Hepatic stellate cell (primary cell): ENCODE measurements around the gene TMUB1.
"Not testable (repeated sequence)": the region's sequence is repeated elsewhere in the genome, so short reads cannot be mapped to it uniquely, and the experiment has no call there.

ENCODE experiments used
- DNase-seq: peaks from one replicate; pipeline ENCODE4 v3.0.0; 2011; ENCODE audit warnings: low spot score

Gene TMUB1

GRCh38 chr7:151053096-151053495 lies 30.2 kb downstream of the TMUB1 start:
- no peak for DNase-seq

DNA sequence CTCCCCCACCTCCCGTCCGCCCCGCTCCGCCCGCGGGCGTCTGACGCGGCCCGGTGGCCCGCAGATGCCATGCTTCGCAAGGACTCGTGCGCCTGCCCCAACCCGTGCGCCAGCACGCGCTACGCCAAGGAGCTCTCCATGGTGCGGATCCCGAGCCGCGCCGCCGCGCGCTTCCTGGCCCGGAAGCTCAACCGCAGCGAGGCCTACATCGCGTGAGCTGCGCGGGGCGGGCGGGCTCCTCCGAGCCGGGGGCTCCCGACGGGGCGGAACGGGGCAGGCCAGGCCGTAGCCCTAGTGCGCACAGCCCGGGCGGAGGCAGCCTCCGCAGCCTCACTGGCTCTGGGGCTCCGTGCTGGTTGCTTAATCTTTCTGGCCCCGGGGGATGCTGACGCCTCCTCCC lies 32.2 kb downstream of the TMUB1 start:
- peak; percentile 68 for DNase-seq

DNA sequence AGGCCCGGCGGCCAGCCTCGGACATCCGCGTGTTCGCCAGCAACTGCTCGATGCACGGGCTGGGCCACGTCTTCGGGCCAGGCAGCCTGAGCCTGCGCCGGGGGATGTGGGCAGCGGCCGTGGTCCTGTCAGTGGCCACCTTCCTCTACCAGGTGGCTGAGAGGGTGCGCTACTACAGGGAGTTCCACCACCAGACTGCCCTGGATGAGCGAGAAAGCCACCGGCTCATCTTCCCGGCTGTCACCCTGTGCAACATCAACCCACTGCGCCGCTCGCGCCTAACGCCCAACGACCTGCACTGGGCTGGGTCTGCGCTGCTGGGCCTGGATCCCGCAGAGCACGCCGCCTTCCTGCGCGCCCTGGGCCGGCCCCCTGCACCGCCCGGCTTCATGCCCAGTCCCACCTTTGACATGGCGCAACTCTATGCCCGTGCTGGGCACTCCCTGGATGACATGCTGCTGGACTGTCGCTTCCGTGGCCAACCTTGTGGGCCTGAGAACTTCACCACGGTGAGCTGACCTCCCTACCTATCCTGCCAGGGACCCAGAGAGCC lies 34.3 kb downstream of the TMUB1 start:
- no peak for DNase-seq

DNA sequence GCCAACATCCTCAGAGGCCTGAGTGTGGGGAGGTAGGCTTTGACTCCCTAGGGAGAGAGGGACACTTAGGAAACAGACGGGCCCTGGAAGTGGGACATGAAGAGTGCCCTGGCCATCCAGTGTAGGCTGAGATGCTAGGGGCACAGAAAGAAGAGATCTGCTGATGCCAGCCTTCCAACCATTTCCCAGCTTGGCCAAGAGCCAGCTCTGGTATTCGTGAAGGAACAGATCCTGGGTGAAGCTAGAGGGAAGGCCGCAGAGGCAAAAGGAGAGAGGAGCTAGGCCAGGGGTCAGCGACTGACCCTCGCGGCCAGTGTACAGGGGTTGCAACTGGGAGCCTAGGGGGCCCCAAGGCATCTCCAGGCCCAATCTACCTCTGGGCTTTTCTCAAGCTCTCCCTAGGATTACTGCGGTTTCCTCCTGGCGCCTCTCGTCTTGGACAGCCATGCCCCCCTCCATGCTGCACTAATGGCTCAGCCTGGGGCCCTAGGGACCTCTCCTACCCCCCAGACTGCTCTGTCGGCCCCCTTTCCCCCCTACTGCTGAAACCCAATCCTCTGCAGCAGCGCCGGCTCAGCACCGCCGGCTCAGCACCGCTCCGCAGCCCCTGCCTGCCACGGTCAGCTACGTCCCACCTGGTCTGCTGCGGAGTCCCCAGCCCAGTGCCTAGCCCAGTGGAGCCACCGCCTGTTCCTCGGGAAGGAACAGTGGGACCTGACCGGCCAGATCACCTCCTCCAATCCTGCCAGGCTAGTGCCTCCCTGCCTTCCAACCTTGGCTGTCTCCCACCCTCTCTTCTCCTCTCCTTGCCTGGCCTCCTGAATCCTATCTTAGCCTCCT lies 35.1 kb downstream of the TMUB1 start, which contains the start of gene ASIC3:
Gene ASIC3, plus strand, starts transcription at position 556 of the 840 bp plus-strand sequence. CDS start 355 bp downstream, outside the sequence.
- DNase-seq = no peak

GRCh38 chr7:151046603-151047573 lies 36.4 kb downstream of the TMUB1 start:
- DNase-seq = no peak

- no peak for DNase-seq
Observed at GRCh38 chr7:151045967-151046366, 37.3 kb downstream of the TMUB1 start.

DNA sequence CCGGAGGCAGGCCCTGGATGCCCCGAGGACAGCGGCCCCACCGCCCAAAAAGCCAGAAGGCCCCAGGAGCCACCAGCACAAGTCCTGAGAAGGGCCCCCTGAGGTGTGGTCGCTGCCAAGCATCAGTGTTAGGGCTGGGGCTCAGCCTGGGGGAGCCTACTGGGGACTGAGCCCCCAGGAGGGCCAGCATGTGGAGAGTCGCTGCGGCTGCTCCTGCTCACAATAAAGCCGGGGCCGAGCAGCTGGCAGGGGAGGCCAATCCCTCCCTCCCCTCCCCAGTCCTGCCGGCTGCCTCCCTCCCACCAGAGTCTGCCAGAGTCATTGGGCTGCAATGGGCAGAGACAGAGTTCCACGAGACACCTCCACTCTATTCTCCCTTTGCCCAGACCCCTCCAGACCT lies 38.0 kb downstream of the TMUB1 start:
- DNase-seq = no peak

DNA sequence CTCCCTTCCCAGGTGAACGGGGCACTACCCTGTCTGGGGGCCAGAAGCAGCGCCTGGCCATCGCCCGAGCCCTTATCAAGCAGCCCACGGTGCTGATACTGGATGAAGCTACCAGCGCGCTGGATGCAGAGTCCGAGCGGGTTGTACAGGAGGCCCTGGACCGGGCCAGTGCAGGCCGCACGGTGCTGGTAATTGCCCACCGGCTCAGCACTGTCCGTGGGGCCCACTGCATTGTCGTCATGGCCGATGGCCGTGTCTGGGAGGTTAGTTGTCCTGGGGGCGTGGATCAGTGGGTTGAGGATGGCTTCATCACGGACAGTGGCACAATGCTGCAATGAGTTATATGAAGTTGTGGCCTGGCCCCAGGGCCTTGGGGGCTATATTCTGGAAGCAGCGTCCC lies 39.3 kb downstream of the TMUB1 start:
- DNase-seq = no peak

- not testable (repeated sequence) for DNase-seq
Observed at GRCh38 chr7:151043449-151043848, 39.8 kb downstream of the TMUB1 start.

- no peak for DNase-seq
Observed at GRCh38 chr7:151040616-151041375, 42.5 kb downstream of the TMUB1 start.

GRCh38 chr7:151039850-151040548 lies 43.3 kb downstream of the TMUB1 start:
- no peak for DNase-seq

DNA sequence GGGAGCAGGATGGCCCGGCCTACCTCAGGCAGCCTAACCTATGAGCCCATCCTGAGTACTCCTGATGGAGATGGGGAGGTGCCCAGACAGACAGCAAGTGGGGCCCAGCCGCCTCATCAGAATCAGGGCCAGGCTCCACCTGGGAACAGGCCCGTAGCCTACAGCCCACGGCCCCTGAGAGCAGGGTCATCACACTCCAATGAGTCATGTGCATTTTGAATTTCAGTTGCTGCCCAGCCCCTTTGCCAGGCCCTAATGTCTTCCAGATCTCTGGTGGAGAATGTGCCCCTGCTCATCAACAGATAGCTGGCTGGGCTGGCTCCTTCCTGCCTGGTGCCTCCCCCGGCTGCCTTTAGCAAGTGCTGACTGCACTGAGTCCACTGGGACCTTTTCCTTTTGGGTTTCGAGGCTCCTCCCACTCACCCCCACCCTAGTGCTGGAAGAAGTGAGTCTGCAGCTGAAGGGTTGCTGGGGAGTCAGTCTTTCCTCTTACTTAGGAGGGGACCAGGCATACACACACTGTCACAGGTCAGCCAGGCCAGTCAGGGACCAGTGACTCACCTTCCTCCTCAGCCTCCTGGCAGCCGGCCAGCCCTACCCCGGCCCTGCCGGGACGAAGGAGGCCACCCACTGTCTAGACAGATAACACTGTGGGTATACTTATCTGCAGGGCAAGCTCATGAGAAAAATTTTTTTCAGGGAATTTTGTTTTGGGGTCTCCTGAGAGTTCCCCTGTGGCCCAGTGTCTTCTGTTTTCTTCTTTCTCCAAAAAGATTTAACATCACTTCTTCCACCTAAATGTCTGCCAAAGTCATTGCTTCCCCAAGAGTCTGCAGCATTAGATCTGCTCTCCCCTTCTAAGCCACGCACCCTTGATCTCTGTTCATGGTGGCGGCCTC lies 44.1 kb downstream of the TMUB1 start:
- DNase-seq = peak; percentile 96

GRCh38 chr7:151035902-151036301 lies 47.4 kb downstream of the TMUB1 start:
- DNase-seq = no peak

DNA sequence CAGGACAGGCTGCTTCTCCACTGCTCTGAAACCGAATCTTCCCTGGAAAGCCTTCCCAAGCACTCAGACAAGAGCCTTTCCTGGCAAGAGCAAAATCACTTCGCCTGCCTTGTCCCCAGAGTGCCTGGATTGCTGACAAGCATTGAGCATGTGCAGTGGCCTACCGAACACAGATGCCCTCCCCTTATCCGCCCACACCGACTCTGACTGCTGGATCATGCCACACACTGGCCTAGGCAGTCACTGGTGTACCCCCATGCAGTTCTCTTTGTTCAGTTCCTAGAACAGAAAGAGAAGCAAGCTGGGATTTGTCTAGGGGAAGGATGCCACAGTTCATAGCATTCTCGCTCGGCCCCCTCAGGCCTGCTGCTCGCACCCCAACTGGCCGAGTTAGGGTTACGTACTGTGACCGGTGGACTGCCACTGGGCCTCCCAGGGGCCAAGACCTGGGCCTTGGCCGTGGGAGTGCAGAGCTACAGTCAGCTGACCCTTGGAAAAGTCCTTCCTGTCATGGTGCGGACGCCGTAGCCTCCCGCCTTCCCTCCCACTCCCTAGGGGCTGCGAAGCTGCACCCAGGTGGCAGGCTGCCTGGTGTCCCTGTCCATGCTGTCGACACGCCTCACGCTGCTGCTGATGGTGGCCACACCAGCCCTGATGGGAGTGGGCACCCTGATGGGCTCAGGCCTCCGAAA lies 48.1 kb downstream of the TMUB1 start:
- no peak for DNase-seq

GRCh38 chr7:151034312-151035025 lies 48.8 kb downstream of the TMUB1 start:
- no peak for DNase-seq

DNA sequence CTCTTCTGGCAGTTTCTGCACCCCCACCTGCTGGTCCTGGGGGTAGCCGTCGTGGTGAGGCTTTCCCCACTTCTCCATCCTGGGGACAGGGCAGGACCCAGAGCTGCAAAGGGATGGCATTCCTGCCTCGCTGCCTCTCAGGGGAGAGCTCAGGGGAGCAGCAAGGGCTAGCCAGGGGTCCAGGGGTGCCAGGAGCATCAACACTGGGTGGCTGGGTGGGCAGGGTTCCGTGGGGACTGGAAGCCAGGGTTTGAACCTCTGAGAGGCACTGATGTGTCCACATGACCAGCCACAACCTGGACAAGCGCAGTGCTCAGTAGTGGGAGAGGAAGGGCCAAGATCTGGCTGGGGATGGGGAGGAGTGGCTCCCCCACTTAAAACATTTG lies 49.4 kb downstream of the TMUB1 start:
- DNase-seq = no peak

GRCh38 chr7:151032936-151033863 lies 50.1 kb downstream of the TMUB1 start:
- no peak for DNase-seq
